ENCODE results near the gene ADAMTSL1.

ADAMTSL1 gene

DNA sequence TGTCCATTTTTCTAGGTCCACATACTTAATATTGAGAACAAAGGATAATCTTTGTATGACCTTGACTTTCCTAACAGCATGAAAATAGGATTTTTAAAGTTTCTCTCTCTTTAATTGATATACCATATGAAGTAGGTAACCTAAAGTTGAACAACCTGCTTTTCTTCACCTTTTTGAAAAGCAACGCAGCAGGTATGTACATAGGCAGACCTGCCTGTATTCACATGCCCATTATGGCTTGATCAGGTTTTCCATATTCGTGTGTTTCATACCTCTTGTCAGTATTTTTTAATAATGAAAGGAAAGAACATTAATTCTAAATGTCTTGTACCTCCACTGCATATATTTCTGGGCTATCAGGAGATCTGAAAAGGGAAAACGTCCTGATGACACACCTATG is 1.5 kb upstream of the ADAMTSL1 start:
- DNase-seq, result no peak

DNA sequence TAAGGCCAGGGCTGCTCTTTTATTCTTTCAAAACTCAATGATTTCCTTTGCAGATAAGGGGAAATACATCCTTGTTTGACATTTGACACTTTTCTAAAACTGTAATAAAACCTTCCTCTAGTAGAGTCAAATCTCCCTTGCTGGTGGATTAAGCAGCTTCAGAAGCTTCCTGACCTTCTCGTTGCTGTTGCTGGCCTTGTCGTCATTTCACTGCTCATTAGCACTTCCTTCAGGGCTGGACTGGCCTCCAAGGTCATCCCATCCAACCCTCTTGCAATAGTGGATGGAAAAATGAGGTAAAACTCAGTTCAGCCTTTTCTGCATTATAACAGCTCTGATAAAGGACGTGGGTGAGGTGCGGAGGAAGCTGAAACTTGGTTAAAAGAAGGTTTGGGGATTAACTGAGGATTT is 1.1 kb upstream of the ADAMTSL1 start:
- no peak for DNase-seq

DNA sequence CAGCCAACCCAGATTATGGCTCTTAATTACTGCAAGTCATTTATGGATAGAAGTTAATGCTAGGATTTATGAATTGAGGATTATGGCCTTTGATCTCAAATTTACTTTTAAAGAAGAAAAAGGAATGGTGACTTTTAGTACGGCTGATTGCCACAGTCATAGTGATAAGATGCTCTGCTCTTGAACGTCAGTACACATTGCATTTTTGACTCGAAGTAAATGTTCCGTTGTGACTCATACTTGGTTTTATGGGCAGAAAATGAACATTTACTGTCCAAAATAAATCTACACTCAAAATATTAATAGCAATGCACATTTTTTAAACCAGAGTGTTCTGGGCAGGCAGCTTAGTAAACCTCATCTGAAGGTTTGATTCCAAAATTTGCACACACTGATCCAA is 830 bp downstream of the ADAMTSL1 start:
- DNase-seq, result no peak

DNA sequence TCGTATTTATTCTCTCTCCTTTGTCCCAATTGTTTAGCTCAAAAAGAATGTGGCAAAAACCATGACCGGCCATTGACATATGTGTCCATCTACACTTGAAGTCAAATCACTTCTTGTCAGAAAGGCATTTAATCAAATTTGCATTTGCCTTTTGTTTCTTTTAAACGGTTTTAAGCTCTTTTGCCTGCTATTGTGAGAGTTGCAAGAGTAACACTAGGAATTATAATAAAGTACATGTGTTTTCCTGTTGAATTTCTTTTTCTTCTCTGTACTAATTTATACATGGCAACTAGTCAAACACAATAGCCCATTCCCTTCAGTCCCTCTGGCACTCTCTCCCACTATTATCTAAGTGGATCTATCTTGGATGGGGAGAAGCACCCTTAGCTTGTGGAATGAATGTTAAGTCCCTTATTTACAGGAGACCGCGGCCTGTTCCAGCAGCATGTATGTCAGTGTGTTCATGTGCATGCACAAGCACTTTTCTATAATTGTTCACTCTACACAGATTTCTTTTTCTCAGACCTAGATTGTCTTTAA is 3.2 kb downstream of the ADAMTSL1 start:
- DNase-seq, result no peak

DNA sequence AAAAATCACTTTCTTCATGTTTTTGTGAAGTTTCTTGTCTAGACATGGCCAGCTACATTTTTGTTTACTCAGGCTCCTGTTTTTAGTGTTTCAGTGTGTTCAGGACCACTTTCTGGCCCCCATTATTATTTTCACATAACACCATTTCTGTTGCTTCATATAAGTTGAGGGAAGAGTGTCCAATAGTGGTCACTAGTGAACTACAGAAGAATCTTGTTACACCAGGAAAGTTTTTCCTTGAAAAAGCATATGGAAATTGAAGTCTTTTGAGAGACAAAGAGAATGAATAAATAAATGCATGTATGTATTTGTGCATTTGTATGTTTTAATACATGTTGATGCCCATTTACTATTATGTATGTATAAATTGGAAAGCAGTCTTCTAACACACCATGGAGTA is 3.8 kb downstream of the ADAMTSL1 start:
- no peak for DNase-seq

DNA sequence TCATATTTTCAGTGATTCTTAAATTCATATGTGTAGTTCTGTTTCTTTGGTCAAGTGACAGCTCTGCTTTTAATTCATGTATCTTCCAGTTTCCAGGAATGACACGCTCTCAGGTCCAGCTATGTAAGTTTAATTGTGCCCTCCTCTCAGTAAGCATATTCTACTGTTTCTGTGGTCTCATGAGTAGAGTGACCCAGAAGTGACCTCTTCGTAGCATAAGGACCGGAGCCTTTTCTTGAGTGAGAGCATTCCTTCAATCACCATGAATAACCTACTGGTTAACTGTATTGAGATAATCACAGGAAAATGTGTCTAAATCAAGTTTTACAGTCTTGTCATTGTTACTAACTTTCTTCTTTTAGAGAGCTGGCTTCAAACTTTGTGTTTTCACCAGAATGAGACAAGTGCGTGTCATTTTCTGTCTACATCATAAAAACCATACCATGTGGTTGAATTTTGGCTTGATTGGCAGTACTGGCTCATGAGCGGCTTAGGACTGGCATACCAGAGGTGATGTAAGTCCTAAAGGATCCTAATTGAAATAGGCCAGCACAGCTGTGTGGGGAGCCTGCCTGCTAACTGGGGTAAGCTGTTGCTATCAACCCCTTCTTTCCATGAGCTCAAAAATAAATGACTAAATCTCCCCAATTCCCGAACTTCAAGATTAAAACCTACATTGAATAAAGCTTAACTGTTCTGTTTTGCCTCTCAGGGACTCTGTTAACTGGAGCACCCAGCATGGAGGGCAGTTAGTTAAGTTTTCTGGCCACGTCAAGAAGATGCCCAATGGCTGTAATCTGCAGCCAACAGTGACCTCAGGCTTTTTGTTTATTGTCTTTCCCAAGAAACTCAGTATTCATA is 4.8 kb downstream of the ADAMTSL1 start:
- DNase-seq, result no peak

DNA sequence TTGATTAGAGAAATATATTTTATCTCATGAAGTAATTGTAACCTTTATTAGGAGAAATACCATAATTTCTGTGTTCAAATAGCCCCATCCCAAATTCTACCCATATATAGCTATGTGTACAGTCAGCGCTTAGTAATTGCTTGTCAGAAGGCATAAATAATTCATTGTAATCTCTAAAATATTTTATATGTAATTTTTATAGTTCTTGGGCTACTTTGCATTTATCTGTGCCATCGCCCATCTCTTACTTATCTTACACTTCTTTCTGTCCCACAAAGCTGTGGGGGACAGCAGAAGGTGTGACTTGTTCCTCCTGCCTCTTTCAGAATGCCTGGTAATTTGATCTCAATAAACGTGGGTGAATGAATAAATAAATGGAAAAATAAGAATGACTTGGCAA is 5.5 kb downstream of the ADAMTSL1 start:
- DNase-seq, result no peak

DNA sequence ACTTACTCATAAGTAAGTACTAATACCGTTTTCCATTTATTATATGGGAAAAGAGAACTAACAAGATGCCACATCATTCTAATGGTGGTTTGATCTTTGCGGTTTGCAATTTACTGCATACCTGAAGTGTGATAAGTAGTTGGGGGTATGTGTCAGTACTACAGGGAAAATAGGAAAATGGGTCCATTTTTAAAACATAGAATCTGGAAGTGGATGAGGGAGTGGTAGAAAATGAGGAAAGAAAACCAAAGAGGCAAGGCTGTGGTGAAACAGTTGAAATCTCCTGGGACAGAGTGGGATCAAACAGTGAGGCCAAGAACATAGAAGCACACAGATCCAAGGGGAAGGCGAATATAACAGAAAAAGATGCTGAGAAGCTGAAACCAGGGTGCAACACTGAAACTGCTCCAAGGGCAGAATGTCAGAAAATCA is 6.7 kb downstream of the ADAMTSL1 start:
- no peak for DNase-seq

DNA sequence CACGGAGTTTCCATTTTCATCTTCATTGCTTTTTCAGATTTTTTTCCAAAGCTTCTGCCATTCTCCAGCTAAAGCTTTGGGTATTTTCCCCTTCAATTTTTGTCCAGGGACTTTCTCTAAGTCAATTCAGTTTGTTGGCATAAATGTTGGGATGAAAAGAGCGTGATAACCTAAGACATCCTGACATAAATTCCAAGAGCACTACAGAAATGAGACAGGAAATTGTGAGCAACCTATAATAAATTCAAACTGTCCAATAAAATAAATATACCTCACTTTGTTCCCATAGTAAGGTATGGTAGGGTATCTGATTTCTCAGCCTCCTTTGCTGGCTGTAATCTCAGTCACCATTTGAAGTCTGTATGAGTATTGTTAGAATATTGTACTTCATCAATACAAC is 8.4 kb downstream of the ADAMTSL1 start:
- DNase-seq, result no peak

DNA sequence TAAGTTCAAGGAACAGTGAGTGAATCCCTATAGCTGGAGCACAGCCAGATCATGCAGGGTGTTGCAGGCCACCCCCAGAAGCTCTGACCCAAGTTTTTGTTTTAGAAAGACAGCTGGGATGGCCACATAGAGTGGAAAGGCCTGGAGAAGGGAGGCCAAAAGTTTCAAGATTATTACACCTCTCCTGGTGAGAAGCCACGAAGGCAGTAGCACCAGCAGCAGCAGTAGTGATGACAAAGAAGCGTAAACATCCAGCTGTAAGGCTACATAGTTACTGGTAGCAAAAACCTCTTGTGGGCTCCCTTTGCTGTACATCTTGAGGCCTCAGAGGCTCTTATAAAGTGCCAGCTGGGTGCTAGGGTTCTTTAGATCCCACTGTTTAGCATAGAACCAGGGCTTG is 11.8 kb downstream of the ADAMTSL1 start:
- no peak for DNase-seq

DNA sequence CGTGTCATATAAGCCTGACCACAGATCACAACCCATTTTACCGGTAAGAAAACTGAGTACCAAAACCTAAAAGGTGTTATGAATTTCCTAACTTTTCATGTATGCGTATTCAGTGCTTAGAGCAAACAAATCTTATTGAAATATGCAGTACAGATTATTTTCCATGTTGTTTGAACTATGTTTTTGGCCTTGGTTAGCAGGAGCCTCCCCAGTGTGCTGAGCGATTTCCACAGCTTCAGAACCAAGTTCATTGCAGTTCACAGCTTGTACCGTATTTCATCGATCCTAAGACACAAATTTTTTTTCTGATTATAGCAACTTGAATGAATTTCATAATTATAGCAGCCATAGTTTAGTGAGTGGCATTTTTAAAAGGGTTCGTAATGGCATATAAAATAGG is 13.7 kb downstream of the ADAMTSL1 start:
- no peak for DNase-seq

DNA sequence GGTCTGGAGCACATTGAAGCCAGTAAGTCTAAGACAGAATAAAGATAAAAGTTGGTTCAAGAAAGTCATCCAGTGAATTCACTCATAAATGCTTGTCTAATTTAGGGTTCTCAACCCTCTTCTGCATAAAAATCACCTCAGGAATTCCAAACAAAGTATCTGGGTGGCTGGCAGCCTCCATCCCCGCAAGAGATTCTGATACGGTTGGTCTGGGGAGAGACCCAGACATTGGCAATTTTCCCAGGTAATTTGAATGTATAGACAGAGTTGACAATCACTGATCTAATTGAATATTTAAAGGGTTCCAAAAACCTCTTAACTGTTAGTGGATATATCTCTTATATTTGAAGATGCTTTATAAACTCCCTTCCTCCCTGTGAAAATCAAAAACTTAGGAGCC is 14.9 kb downstream of the ADAMTSL1 start:
- DNase-seq, result no peak

DNA sequence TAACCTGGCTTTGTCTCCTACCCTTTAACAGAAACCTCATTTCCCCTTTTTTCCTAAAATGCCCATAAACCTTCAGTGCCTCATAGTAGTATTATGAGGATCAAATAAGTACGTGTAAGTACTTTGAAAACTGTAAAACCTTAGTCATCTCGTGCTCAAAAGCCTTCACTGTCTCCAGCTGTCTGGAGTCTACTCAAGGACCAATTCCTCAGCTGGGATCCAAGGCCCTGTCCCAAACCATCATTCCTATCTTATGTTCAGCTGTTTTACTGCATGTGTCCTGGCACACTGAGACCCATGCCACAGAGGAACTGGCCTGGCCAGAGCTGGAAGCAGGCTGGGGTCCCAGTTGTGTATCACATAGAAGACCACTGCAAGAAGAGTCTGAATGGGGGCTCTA is 15.9 kb downstream of the ADAMTSL1 start:
- no peak for DNase-seq

DNA sequence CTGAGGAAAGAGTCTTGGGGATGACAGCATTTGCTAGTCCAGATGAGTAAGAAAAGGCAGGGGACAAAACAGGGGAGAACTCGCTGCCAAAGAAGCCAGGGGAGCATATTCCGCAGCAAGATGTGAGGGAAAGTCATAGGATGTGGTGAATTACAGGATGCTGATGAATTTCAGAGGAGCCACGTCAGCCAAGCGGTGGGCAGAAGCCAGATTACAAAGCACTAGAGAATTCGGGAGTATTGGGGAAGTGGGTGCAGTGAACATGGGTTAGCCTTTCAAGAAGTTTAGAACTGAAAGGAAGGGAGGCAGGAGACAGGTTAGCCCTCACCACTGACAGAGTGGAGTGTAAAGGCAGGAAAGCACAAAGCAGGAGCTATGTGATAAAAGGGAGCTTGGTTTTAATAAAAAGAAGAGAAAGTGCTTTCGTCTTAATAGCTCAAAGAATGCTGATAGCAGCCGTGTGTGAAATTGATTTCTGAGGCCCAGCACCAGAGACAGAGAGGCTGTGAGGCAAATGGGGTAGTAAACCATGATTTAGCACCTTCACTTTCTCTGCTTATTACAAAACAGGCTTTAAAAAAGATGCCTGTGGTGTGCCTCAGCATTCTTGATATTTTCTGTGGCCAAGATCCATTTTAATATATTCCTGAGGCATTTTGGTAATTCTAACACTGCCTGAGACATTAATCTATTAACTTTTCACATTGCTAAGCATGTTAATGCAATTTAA is 16.9 kb downstream of the ADAMTSL1 start:
- no peak for DNase-seq

DNA sequence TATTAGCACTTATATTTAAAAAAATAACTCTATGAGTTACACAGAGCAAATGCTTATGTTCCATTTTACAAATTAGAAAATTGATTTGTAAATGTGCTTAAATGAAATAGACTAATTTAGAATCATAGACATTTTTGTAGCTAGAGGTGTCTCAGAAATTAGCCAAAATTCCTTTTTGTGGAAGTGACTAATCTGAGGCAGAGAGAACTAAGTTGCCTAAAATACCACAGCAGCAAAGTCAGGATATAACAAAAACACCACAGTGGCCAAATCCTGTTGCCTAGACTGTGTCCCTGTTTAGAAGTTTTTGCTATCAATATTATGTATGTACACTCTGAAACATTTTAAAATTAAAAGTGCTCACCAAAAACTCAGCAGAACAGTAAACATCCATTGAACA is 18.7 kb downstream of the ADAMTSL1 start:
- no peak for DNase-seq

DNA sequence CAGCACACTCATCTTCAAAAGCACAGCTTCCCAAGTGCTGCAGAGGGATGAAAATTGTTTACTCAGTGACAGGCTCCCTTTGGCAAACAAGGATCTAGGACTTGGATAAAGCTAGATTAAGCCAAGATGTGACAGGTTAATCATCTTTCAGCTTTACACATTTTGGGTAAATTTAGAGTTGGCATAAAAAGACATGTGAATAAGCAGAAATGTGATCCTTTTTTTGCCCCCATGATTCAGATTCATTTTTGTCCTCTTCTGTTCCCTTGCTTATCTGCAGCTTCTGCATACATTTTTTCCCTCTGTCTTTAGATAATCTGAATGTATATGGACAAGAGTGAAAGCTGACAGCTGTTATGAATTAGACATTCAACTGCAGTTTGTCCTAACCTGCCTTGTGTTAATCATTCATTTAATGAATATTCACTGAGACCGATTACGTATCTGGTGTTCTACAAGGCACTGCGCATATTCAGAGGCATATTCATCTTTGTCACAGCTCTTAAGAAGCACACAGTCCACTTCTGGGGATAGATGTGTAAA is 19.6 kb downstream of the ADAMTSL1 start:
- no peak for DNase-seq

DNA sequence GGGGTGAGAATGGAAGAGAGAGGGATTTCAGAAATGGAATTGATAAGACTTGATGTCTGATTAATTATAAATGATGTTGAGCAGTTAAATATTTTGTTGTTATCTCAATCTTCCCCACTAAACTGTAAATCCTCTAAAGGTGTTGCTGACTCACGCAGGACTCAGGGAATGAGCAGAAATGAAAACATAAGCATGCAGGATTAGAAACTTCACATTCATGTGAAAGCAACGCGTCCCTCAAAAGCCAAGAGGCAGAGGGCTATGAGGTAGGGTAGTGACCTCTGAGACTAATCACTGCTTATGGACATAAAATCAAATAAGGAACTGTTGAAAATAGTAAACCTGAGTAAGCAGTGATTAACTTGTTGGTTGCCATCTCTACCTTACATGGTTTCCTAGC is 21.1 kb downstream of the ADAMTSL1 start:
- no peak for DNase-seq

DNA sequence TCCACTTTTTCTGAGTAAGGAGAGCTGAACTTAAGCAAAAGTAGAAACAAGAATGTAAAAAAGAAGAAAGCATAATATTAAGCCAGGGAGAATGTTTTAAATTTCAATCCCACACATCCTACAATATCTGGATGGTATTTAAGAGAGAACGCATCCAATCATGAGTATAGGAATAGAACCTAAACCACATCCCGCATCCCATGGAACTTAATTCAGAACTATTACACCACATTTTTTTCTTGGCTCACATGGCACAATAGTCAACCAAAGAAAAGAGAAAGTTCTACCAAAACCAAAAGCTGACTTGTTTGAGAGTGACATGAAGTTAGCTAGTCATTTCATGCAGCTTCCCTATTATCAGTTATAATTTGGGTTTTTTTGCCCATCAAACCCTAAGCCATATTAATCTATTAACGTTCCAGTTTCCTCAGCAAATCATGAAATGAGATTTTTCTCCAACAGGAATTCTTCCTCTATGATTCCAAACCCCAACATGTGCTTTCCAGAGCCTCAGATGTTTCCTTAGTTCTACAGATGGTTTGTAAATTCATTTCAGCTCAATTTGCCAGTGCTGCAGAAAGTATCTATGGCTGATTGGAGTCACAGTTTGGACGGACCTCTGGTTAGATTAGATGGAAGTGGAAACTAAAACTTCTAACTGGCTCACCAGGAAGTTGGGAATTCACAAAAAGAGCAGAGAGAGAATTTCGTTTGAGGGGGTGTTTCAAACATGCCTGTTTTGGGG is 22.5 kb downstream of the ADAMTSL1 start:
- no peak for DNase-seq

DNA sequence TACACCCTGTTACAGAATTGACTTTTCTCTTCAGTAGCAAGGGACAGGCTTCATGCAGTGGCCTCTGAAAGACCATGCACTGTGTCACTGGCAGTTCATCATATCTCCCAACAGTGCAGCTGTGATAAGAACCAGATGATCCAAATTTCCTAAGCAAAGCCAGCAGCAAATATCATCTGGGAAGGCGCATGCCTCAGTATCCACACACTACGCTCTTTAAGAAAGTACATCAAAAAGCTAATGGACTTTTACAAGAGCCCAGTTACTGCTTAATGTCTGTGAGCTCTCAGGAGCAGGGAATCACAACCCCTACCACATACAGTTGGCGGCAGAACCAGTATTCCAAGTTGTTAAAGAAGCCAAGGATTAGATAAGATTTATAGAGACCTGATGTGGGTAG is 25.1 kb downstream of the ADAMTSL1 start:
- no peak for DNase-seq

DNA sequence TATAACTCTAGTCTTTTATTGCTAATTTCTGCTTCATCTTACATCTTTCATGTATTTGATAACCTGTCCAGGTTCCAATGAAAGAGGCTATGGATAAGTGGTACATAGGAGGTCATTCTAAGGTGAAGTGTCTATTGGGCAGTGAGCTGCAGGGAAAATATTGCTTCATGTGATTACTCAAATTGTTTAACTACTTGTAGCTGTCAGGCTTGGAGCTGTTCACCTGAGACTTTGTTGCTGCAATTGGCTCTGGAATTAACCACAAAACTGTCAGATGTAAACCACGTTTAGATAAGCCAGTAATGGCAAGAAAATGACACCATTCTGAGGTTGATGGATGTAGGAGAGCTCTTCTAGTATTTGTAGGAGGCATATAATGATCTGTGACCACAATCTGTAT is 26.0 kb downstream of the ADAMTSL1 start:
- no peak for DNase-seq

DNA sequence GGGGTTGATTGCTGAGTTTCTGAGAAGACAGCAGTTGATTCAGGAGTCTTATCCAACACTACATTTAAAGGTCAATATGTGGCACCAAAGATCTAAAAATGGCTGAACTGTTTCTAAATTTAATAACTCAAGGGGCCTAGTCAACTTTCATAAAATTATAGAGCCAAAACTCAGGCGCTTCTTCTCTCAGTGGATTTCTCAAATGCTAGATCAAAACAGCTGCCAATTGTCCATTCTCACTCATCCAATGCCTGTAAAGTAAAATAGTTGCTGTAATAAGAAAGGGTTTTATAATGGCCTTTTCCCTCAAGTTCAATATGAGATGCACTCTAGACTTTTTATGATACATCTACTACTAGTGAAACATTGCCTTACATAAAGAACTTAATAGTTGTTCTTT is 26.5 kb downstream of the ADAMTSL1 start:
- no peak for DNase-seq

DNA sequence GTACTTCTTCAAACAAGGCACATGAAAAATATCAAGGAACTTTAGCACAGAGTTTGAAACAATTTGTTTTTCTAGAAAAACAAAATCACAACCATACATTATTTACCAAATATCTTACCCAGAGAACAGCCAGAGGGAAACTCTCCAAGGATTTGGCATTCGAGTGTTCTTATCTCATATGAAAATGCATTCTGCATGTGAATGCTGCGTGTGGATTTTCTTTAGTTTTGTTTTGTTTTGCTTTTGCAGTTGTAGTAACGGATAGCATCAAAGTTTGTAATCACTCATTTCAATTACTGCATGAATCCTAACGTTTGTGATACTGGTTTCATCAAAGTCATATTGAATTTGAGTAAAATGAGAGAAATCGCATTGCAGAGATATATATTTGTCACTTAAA is 28.0 kb downstream of the ADAMTSL1 start:
- no peak for DNase-seq

DNA sequence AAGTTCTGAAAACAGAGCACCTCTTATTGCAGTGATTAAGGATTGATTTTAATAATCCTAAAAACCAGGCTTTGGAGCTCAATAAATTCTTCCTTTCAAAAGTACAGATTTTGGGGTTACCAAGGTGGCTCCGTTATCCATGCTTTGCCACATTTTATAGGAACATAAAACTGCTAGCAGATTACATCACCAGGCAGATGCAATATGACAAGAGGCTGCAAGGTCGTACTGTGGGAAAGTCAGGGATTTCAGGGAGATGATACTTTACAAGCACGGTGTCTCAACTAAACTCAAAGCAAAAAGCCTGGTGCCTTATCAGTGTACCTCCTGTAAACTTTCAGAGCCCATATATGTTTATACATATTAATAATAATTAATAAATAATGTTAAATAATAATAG is 28.6 kb downstream of the ADAMTSL1 start:
- no peak for DNase-seq
